ENCODE data around the gene NUMBL.

- no peak for TF ChIP-seq POLR2A (IDR thresholded peaks at IDR 0.05)
- TF ChIP-seq, protein P1, sequence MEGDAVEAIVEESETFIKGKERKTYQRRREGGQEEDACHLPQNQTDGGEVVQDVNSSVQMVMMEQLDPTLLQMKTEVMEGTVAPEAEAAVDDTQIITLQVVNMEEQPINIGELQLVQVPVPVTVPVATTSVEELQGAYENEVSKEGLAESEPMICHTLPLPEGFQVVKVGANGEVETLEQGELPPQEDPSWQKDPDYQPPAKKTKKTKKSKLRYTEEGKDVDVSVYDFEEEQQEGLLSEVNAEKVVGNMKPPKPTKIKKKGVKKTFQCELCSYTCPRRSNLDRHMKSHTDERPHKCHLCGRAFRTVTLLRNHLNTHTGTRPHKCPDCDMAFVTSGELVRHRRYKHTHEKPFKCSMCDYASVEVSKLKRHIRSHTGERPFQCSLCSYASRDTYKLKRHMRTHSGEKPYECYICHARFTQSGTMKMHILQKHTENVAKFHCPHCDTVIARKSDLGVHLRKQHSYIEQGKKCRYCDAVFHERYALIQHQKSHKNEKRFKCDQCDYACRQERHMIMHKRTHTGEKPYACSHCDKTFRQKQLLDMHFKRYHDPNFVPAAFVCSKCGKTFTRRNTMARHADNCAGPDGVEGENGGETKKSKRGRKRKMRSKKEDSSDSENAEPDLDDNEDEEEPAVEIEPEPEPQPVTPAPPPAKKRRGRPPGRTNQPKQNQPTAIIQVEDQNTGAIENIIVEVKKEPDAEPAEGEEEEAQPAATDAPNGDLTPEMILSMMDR (IDR thresholded peaks at IDR 0.05): no peak
- no peak for TF ChIP-seq POLR2AphosphoS5 (IDR thresholded peaks at IDR 0.05)
- no peak for TF ChIP-seq EP300 (IDR thresholded peaks at IDR 0.05)
Observed at GRCh38 chr19:40688309-40688708, 2.1 kb downstream of the NUMBL start.

Data from gastroesophageal sphincter (tissue), 3 donors.